Kidney (tissue), 22 donors: ENCODE results near the gene S100A3. TPM values are rescaled to one million over a fixed set of nuclear protein-coding genes. Genes with fewer than 3 reads are reported as not detected.

Experiments used
- DNase-seq, 5 donors: peaks; one replicate each; pipeline ENCODE4 v3.0.0-alpha.2; 2013 to 2020
- FAIRE-seq: peaks from 2 replicates; lab custom pipeline; 2012; peaks lifted over from hg19 to GRCh38; lab: Jason Lieb, UNC
- H3K27ac ChIP-seq, 2 donors: one replicate each; pipeline ENCODE4 v1.7.0; 2013; ENCODE audit warnings: low read depth in 2 of 2, low read length in 2 of 2, inconsistent platforms in 1 of 2
- H3K27me3 ChIP-seq: one replicate; pipeline ENCODE4 v1.7.1; 2013; ENCODE audit warnings: low read length, inconsistent platforms; ENCODE audit not compliant: control insufficient read depth, insufficient read depth
- H3K36me3 ChIP-seq, 3 donors: one replicate each; pipeline versions ENCODE4 v1.7.0 to v1.7.1; 2013; ENCODE audit warnings: low read length in 3 of 3, control low read depth in 1 of 3, inconsistent platforms in 1 of 3; ENCODE audit not compliant: insufficient read depth in 3 of 3, control insufficient read depth in 2 of 3
- H3K4me1 ChIP-seq, 3 donors: one replicate each; pipeline versions ENCODE4 v1.7.0 to v1.7.1; 2013; ENCODE audit warnings: low read length in 3 of 3, inconsistent platforms in 1 of 3, low read depth in 1 of 3; ENCODE audit not compliant: control insufficient read depth in 2 of 3, insufficient read depth in 2 of 3
- H3K4me3 ChIP-seq, 3 donors: one replicate each; pipeline versions ENCODE4 v1.7.0 to v1.8.1; 2013; ENCODE audit warnings: low read length in 3 of 3, control low read depth in 1 of 3, inconsistent platforms in 1 of 3
- H3K9ac ChIP-seq, 3 donors: one replicate each; pipeline versions ENCODE4 v1.7.0 to v1.7.1; 2013; ENCODE audit warnings: low read length in 3 of 3, control low read depth in 1 of 3, inconsistent platforms in 1 of 3
- H3K9me3 ChIP-seq, 3 donors: one replicate each; pipeline versions ENCODE4 v1.7.0 to v1.7.1; 2013; ENCODE audit warnings: low read length in 3 of 3, control low read depth in 1 of 3, inconsistent platforms in 1 of 3; ENCODE audit not compliant: control insufficient read depth in 2 of 3, insufficient read depth in 1 of 3
- CTCF ChIP-seq: IDR thresholded peaks from 3 replicates; pipeline ENCODE4 v1.5.1; 2012; ENCODE audit warnings: mild to moderate bottlenecking, moderate library complexity, borderline replicate concordance; ENCODE audit not compliant: insufficient read depth; ENCODE audit errors: extremely low read depth
- intact Hi-C: fragments of 100-400 bp; cut with DNase I; formaldehyde crosslinking; loops from one replicate; pipeline ENCODE4 v1.11.1; 2022
- long read RNA-seq, 10 donors: library from polyadenylated mRNA in 1 of 10; unstranded in 1 of 10; transcript quantifications; one replicate each; pipeline ENCODE4 v2.0.0 and lab custom pipeline, GENCODE V29; 2021 to 2026
- polyA plus RNA-seq: library from polyadenylated mRNA; stranded (reverse); fragments of 350-450 nt; fragmentation: Illumina TruSeq; extraction: RNeasy Lipid Tissue Mini Kit (QIAGEN cat#74804); gene quantifications from one replicate; pipeline ENCODE4 v1.2.3, GENCODE V29; 2014; ENCODE audit warnings: low read depth, low replicate concordance; ENCODE audit not compliant: insufficient read depth
- total RNA-seq: library from RNA; stranded (reverse); fragmentation: NEBNext Ultra II Directional; extraction: Animal tissue kit (Norgen Biotek cat#: 25700); gene quantifications from one replicate; pipeline ENCODE4 v1.2.1, GENCODE V29; 2021
- donor health status: control.
- donor health status: control.
- donor health status: control.
- donor health status: control.
- donor health status: control.
- donor health status: DM: yes; HTN: yes; CAD: no.
- donor health status: Normal renal cell carcinoma (clear cell type).

Gene S100A3
- total RNA-seq (8.4 TPM), polyA plus RNA-seq (2.5 TPM)
- long read RNA-seq, donor 1, result 0 reads
- long read RNA-seq, donor 2, result 0 reads
- long read RNA-seq, donor 3, result 0 reads
- long read RNA-seq, donor 4, result 0 reads
- long read RNA-seq, donor 5, result 0 reads
- long read RNA-seq, donor 6, partial matches to known transcripts, result 0 of 1 reads
- long read RNA-seq, donor 6, other reads (novel, unspliced or antisense), result 0 of 1 reads
- long read RNA-seq, donor 7, partial matches to known transcripts, result 0 of 2 reads
- long read RNA-seq, donor 7, other reads (novel, unspliced or antisense), result 1 of 2 reads
- long read RNA-seq, donor 8, partial matches to known transcripts, result 0 of 1 reads
- long read RNA-seq, donor 8, other reads (novel, unspliced or antisense), result 0 of 1 reads
- long read RNA-seq, donor 9, result 0 reads
- long read RNA-seq, donor 10, result 0 reads

DNA sequence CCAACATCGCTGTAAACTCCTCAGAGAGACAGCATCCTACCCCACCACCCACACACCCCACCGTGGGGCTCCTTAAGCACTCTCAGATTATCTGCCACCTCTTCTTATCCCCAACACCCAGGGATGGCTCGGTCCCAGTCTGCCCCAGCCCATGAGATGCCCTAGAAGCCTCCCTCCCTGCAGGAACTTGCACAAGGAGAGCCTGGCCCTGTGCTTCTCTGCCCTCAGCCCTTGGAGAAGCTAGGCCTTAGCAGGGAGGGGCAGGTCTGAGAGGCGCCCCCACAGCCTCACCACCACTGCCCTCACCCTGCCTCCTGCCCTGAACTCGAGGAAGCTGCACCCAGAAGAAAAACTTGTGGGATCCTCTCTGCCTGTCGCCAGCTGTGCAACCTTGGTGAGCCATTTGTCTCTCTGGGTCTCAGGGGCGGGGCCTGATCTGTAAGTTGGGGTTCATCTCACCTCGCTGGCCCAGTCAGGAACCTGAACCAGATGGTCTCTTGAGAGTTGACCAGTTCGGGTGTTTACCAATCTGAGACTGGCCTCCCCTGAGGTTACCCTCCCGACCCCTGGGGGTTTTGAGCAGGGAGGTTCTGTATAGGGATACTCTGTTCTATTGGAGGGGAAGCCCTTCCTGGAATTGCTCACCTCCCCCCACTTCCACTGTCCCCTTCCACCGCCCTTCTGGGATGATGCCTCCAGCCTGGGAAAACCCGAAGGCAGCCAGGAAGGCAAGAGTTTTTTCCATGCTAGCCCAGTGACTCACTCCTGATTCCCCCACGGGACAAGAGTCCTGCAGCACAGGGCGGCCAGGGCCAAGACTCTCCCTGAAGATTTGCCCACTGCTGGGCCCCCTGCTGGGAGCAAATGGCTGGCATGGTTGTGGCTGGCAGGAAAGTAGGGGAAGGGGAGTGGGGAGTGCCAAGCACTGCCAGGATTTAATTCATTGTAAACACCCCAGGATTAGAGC is at the start of gene S100A3:
Gene S100A3 (minus strand): TSS at position 537 of the 967 bp plus-strand sequence. CDS start 773 bp downstream, outside the sequence.
- H3K9me3 ChIP-seq, result no peaks in the 10 kb centered on the region
- H3K27ac ChIP-seq, result peak within 1 kb of the TSS in 1 of 2 donors; percentile 43
- DNase-seq (peak in 2 of 5 donors; percentile 48 to 92), FAIRE-seq (no peak)
- intact Hi-C loops, result no loop called here
- no peak within 1 kb of the TSS for H3K9ac ChIP-seq
- peaks cover 5 to 49% (median 11%) of the 10 kb centered on the region in 3 donors for H3K4me1 ChIP-seq
- TF ChIP-seq CTCF, result no peak
- no peaks in the 10 kb centered on the region for H3K27me3 ChIP-seq
- H3K4me3 ChIP-seq, result no peak within 1 kb of the TSS
- H3K36me3 ChIP-seq, result no peaks in the 10 kb centered on the region

DNA sequence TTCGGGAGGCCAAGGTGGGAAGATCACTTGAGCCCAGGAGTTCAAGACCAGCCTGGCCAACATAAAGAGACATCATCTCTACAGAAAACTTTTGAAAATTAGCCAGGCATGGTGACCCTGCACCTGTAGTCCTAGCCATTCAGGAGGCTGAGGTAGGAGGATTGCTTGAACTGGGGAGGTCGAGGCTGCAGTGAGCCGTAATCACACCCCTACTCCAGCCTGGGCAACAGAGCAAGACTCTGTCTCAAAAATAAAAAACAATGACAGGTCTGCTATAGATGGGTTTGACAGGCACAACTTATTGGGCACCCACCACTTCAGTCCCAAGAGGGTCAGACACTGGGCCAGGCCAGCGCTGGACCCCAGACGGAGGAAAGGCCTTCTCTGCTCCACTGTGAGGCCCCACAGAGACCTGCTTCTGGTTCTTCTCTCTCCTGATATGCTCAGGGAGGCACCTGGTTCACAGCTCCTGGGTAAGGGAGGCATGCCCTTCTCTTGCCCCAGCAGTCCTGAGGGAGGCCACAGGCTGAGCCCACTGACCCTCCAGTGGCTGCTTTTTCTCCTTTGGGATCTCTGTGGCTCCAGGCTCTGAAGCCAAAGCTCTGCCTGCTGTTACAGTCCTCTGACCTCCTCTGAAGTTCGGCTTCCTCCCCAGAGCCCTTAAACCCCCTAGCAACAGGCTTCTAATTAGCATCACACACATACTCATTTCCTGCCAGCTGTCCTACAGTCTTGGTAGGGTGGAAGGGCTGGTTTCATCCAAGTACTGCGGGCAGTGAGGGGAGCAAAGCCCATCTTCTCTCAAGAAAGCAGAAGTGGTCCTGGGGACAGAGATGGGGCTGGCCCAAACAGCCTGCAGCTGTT is 49.5 kb upstream of the S100A3 start:
- peak in 4 of 5 donors; percentile 43 to 80 (median 58) for DNase-seq
- no peak overlapping the region for H3K9ac ChIP-seq
- no peak for FAIRE-seq
- intact Hi-C loops, result no loop called here
- H3K36me3 ChIP-seq, result no peaks in the 10 kb centered on the region
- no peak for TF ChIP-seq CTCF
- no peak overlapping the region for H3K4me3 ChIP-seq
- H3K27me3 ChIP-seq, result no peaks in the 10 kb centered on the region
- no peaks in the 10 kb centered on the region for H3K9me3 ChIP-seq
- no peaks in the 10 kb centered on the region for H3K4me1 ChIP-seq
- no peak overlapping the region for H3K27ac ChIP-seq

GRCh38 chr1:153597206-153597605 is 48.1 kb upstream of the S100A3 start:
- no peak for TF ChIP-seq CTCF
- H3K9me3 ChIP-seq, result no peaks in the 10 kb centered on the region
- no peaks in the 10 kb centered on the region for H3K27me3 ChIP-seq
- H3K36me3 ChIP-seq, result no peaks in the 10 kb centered on the region
- H3K4me1 ChIP-seq, result no peaks in the 10 kb centered on the region
- no peak overlapping the region for H3K9ac ChIP-seq
- DNase-seq (peak in 1 of 5 donors; percentile 37), FAIRE-seq (no peak)
- H3K4me3 ChIP-seq, result no peak overlapping the region
- intact Hi-C loops, result no loop called here
- no peak overlapping the region for H3K27ac ChIP-seq
